ENCODE data around the gene FRMD4A. TPM values are rescaled to one million over a fixed set of nuclear protein-coding genes. Genes with fewer than 3 reads are reported as not detected.

The FRMD4A gene
- total RNA-seq, 1 donor from 2014 or later, result 236 TPM

GRCh38 chr10:13660551-13660920 is 670.2 kb downstream of the FRMD4A start:
- peaks cover 8% of the 10 kb centered on the region for H3K4me1 Mint-ChIP-seq (ENCODE audit: unreplicated experiment)
- H3K27me3 Mint-ChIP-seq (ENCODE audit: unreplicated experiment), result no peaks in the 10 kb centered on the region
- H3K36me3 Mint-ChIP-seq (ENCODE audit: unreplicated experiment), result peaks cover 55% of the 10 kb centered on the region
- TF ChIP-seq CTCF (IDR thresholded peaks at IDR 0.05), result no peak
- DNase-seq (ENCODE audit: extremely low spot score, unreplicated experiment), result no peak
- H3K27ac Mint-ChIP-seq (ENCODE audit: unreplicated experiment), result peak overlapping the region; percentile 85
- H3K9me3 Mint-ChIP-seq (ENCODE audit: unreplicated experiment), result no peaks in the 10 kb centered on the region
- no peak overlapping the region for H3K4me3 Mint-ChIP-seq (ENCODE audit: unreplicated experiment)

- H3K27ac Mint-ChIP-seq (ENCODE audit: unreplicated experiment), result peak overlapping the region; percentile 85
- TF ChIP-seq CTCF (IDR thresholded peaks at IDR 0.05), result peak; percentile 90
- peaks cover 53% of the 10 kb centered on the region for H3K36me3 Mint-ChIP-seq (ENCODE audit: unreplicated experiment)
- no peak for DNase-seq (ENCODE audit: extremely low spot score, unreplicated experiment)
- no peak overlapping the region for H3K4me3 Mint-ChIP-seq (ENCODE audit: unreplicated experiment)
- H3K27me3 Mint-ChIP-seq (ENCODE audit: unreplicated experiment), result no peaks in the 10 kb centered on the region
- no peaks in the 10 kb centered on the region for H3K9me3 Mint-ChIP-seq (ENCODE audit: unreplicated experiment)
- peaks cover 8% of the 10 kb centered on the region for H3K4me1 Mint-ChIP-seq (ENCODE audit: unreplicated experiment)
Observed at GRCh38 chr10:13659887-13660550, 670.7 kb downstream of the FRMD4A start.

- no peak for DNase-seq (ENCODE audit: extremely low spot score, unreplicated experiment)
- no peaks in the 10 kb centered on the region for H3K27me3 Mint-ChIP-seq (ENCODE audit: unreplicated experiment)
- H3K4me1 Mint-ChIP-seq (ENCODE audit: unreplicated experiment), result peaks cover 8% of the 10 kb centered on the region
- no peak for TF ChIP-seq CTCF (IDR thresholded peaks at IDR 0.05)
- H3K9me3 Mint-ChIP-seq (ENCODE audit: unreplicated experiment), result no peaks in the 10 kb centered on the region
- no peak overlapping the region for H3K4me3 Mint-ChIP-seq (ENCODE audit: unreplicated experiment)
- no peak overlapping the region for H3K27ac Mint-ChIP-seq (ENCODE audit: unreplicated experiment)
- H3K36me3 Mint-ChIP-seq (ENCODE audit: unreplicated experiment), result peaks cover 57% of the 10 kb centered on the region
Observed at GRCh38 chr10:13658871-13659685, 671.6 kb downstream of the FRMD4A start.

GRCh38 chr10:13658264-13658663 is 672.5 kb downstream of the FRMD4A start:
- Mint-ChIP-seq H3K9me3 (ENCODE audit: unreplicated experiment) (no peaks in the 10 kb centered on the region), H3K27ac (ENCODE audit: unreplicated experiment) (no peak overlapping the region), H3K4me3 (ENCODE audit: unreplicated experiment) (no peak overlapping the region), H3K27me3 (ENCODE audit: unreplicated experiment) (no peaks in the 10 kb centered on the region), H3K4me1 (ENCODE audit: unreplicated experiment) (peaks cover 8% of the 10 kb centered on the region), H3K36me3 (ENCODE audit: unreplicated experiment) (peaks cover 59% of the 10 kb centered on the region)
- no peak for DNase-seq (ENCODE audit: extremely low spot score, unreplicated experiment)
- no peak for TF ChIP-seq CTCF (IDR thresholded peaks at IDR 0.05)

- Mint-ChIP-seq H3K4me1 (ENCODE audit: unreplicated experiment) (peaks cover 8% of the 10 kb centered on the region), H3K27me3 (ENCODE audit: unreplicated experiment) (no peaks in the 10 kb centered on the region), H3K9me3 (ENCODE audit: unreplicated experiment) (no peaks in the 10 kb centered on the region), H3K27ac (ENCODE audit: unreplicated experiment) (no peak overlapping the region), H3K36me3 (ENCODE audit: unreplicated experiment) (peaks cover 58% of the 10 kb centered on the region), H3K4me3 (ENCODE audit: unreplicated experiment) (no peak overlapping the region)
- TF ChIP-seq CTCF (IDR thresholded peaks at IDR 0.05), result no peak
- no peak for DNase-seq (ENCODE audit: extremely low spot score, unreplicated experiment)
Observed at GRCh38 chr10:13657101-13657680, 673.5 kb downstream of the FRMD4A start.

Data from osteocyte (in vitro differentiated cells).